ENCODE measurements around the gene PLN. TPM values are rescaled to one million over a fixed set of nuclear protein-coding genes. Genes with fewer than 3 reads are reported as not detected.

The PLN gene
- total and polyA plus RNA-seq, 9 of the 15 experiments (the other 6 are each of a cell fraction or from before 2014, with no cell fraction given) = 0.03 to 0.30 (median 0.03) TPM; not detected in 6

DNA sequence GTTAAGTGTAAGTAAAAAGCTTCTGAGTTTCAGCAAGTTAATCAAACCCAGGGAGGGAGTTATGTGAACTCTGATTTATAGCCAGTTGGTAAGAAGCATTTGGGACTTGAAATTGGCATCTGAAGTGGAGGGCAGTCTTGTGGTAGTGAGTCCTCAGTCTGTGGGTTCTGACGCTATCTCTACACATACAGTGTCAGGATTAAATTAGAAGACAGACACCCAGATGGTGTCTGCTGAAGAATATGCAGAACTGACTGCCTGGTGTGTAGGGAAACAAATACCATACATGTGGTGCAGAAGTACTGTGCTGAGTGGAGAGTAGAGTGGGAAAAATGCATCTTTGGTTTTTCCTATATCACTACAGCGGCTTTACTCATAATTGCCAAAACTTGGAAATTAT lies 43.5 kb upstream of the PLN start:
- Histone ChIP-seq H3K79me2 (ENCODE audit: control insufficient read depth, insufficient read depth, low read length) (no peaks in the 10 kb centered on the region), H3K27ac (ENCODE audit: extremely low read depth, low read depth, low read length) (no peak overlapping the region), H2AFZ (ENCODE audit: low read depth, low read length) (no peak overlapping the region), H3K4me2 (ENCODE audit: insufficient read depth, low read length) (no peak overlapping the region), H3K4me3 (no peak overlapping the region), H3K9me1 (ENCODE audit: control insufficient read depth, insufficient read depth, low read length) (no peaks in the 10 kb centered on the region), H3K9me3 (replicated peaks; ENCODE audit: control insufficient read depth, insufficient read depth, low read depth, low read length) (no peaks in the 10 kb centered on the region), H3K9ac (ENCODE audit: insufficient read depth in 1 of 2, low read depth in 2 of 2, low read length in 2 of 2) (no peak overlapping the region), H3K27me3 (ENCODE audit: control insufficient read depth in 2 of 2, insufficient read depth in 2 of 2, low read length in 2 of 2) (no peaks in the 10 kb centered on the region), H4K20me1 (replicated peaks; ENCODE audit: control insufficient read depth, insufficient read depth, low read length) (no peaks in the 10 kb centered on the region), H3K4me1 (replicated peaks in 1 of 2; ENCODE audit: control insufficient read depth in 2 of 2, insufficient read depth in 2 of 2, low read length in 2 of 2) (peaks cover 3 to 12% of the 10 kb centered on the region in 2 experiments; a peak in 2 of 5 replicates), H3K36me3 (ENCODE audit: control insufficient read depth, insufficient read depth, low read length) (peaks cover 6% of the 10 kb centered on the region; the same call in 2 of the 3 replicates)
- BruUV-seq (replicated peaks) = no TSS peak
- ChIA-PET CTCF (ENCODE audit: low intra/inter-chr PET ratio) (no interaction called here), POLR2A (interaction anchor here (0.7 to 1.3 kb wide), 2 partner anchors 10 to 406 kb away, joined by 3 read pairs; no protein-coding TSS in a partner anchor)
- 96% methylated on average over 2 of the region's 2 CpGs for WGBS (ENCODE audit: insufficient coverage, low coverage, missing lambda C conversion rate)
- no peak for FAIRE-seq
- TF ChIP-seq POLR2AphosphoS2 (IDR thresholded peaks at IDR 0.05; ENCODE audit: low read length) (no peak), SMAD4 (CRISPR knock-in tag; conservative IDR thresholded peaks at IDR 0.05) (no peak), SNIP1 (IDR thresholded peaks at IDR 0.05; ENCODE audit: low read depth) (no peak), ZKSCAN3 (CRISPR knock-in tag; IDR thresholded peaks at IDR 0.05) (no peak), NEUROD1 (IDR thresholded peaks at IDR 0.05; ENCODE audit: borderline replicate concordance, low read depth, low read length, partially characterized antibody) (no peak), ZNF780A (CRISPR knock-in tag; IDR thresholded peaks at IDR 0.05) (no peak), LEF1 (IDR thresholded peaks at IDR 0.05) (no peak)
- TF ChIP-seq, protein P1, sequence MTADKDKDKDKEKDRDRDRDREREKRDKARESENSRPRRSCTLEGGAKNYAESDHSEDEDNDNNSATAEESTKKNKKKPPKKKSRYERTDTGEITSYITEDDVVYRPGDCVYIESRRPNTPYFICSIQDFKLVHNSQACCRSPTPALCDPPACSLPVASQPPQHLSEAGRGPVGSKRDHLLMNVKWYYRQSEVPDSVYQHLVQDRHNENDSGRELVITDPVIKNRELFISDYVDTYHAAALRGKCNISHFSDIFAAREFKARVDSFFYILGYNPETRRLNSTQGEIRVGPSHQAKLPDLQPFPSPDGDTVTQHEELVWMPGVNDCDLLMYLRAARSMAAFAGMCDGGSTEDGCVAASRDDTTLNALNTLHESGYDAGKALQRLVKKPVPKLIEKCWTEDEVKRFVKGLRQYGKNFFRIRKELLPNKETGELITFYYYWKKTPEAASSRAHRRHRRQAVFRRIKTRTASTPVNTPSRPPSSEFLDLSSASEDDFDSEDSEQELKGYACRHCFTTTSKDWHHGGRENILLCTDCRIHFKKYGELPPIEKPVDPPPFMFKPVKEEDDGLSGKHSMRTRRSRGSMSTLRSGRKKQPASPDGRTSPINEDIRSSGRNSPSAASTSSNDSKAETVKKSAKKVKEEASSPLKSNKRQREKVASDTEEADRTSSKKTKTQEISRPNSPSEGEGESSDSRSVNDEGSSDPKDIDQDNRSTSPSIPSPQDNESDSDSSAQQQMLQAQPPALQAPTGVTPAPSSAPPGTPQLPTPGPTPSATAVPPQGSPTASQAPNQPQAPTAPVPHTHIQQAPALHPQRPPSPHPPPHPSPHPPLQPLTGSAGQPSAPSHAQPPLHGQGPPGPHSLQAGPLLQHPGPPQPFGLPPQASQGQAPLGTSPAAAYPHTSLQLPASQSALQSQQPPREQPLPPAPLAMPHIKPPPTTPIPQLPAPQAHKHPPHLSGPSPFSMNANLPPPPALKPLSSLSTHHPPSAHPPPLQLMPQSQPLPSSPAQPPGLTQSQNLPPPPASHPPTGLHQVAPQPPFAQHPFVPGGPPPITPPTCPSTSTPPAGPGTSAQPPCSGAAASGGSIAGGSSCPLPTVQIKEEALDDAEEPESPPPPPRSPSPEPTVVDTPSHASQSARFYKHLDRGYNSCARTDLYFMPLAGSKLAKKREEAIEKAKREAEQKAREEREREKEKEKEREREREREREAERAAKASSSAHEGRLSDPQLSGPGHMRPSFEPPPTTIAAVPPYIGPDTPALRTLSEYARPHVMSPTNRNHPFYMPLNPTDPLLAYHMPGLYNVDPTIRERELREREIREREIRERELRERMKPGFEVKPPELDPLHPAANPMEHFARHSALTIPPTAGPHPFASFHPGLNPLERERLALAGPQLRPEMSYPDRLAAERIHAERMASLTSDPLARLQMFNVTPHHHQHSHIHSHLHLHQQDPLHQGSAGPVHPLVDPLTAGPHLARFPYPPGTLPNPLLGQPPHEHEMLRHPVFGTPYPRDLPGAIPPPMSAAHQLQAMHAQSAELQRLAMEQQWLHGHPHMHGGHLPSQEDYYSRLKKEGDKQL (CRISPR knock-in tag; IDR thresholded peaks at IDR 0.05; ENCODE audit: borderline replicate concordance) = no peak
- TF ChIP-seq, protein P2, sequence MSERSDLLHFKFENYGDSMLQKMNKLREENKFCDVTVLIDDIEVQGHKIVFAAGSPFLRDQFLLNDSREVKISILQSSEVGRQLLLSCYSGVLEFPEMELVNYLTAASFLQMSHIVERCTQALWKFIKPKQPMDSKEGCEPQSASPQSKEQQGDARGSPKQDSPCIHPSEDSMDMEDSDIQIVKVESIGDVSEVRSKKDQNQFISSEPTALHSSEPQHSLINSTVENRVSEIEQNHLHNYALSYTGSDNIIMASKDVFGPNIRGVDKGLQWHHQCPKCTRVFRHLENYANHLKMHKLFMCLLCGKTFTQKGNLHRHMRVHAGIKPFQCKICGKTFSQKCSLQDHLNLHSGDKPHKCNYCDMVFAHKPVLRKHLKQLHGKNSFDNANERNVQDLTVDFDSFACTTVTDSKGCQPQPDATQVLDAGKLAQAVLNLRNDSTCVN (CRISPR knock-in tag; IDR thresholded peaks at IDR 0.05) = no peak
- in situ Hi-C loops (cut with MboI) = no loop called here
- no peak for DNase-seq (ENCODE audit: extremely low read depth in 1 of 4, low spot score in 3 of 4)
- intact Hi-C loops (cut with micrococcal nuclease) = loop anchor here (5.0 kb wide), 1 partner anchor 97 kb away; no protein-coding TSS in a partner anchor
- ATAC-seq = no peak
